ENCODE results near the gene ZRANB1.
A peak's percentile ranks its signal among the peaks of the same experiment; 100 is the strongest.
"Not testable (repeated sequence)": the region's sequence is repeated elsewhere in the genome, so short reads cannot be mapped to it uniquely, and the experiment has no call there.

ZRANB1 gene

DNA sequence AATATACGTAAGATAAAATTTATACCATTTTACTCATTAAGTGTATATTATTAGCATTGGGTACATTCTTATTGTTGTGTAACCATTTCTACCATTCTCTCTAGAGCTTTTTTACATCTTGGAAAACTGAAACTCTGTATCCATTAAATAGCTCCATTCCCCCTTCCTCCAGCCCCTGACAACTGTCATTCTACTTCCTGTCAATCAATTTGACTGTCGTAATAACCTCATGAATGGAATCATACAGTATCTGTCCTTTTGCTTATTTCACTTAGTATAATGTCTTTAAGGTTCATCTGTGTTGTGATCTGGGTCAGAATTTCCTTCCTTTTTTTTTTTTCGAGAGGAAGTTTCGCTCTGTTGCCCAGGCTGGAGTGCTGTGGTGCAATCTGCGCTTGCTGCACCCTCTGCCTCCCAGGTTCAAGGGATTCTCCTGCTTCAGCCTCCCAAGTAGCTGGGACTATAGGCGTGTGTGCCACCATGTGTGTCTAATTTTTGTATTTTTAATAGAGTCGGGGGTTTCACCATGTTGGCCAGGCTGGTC lies 15.6 kb downstream of the ZRANB1 start:
- Histone ChIP-seq H3K4me3 (no peak overlapping the region), H3K27ac (no peak overlapping the region)

DNA sequence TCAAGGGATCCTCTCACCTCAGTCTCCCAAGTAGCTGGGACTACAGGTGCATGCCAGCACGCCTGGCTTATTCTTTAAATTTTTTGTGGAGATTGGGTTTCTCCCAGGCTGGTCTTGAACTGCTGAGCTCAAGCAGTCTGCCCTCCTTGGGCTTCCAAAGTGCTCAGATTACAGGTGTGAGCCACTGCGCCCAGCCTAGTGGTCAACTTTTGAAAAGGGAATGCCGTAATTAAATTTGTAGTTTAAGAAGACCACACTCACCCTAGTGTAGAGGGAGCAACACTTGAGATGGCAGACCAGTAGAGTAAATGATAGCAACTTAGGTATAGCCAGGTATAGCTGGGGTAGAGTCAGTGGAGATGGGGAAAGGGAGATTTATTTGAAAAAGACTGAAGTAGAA lies 17.6 kb downstream of the ZRANB1 start:
- Histone ChIP-seq H3K4me3 (no peak overlapping the region), H3K27ac (no peak overlapping the region)

GRCh38 chr10:124961248-124961570 lies 19.3 kb downstream of the ZRANB1 start:
- no peak overlapping the region for H3K27ac ChIP-seq

DNA sequence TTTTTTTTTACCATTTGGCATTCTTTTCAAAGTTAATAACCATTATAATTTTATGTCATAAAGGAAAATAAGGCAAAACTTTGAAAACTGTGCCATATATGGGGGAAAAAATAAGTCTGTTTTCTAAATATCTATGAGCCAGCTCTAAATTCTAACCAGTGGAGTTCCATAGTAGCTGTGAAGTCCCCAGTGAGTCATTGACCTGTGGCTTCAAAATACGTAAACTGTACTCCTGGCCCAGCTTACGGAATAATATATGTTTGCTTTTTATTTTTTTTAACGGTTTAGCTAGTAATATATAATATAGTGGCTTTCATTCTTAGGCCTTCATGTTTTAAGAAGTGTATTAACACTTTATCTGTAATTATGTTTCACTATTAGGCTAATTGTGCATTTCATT lies 20.5 kb downstream of the ZRANB1 start:
- no peak overlapping the region for H3K4me3 ChIP-seq
- H3K27ac ChIP-seq, result no peak overlapping the region

More at GRCh38 chr10:124961248-124961570, 19.3 kb downstream of the ZRANB1 start:
- no peak overlapping the region for H3K4me3 ChIP-seq

GRCh38 chr10:124963866-124964720 lies 22.2 kb downstream of the ZRANB1 start:
- Histone ChIP-seq H3K4me3 (no peak overlapping the region), H3K27ac (no peak overlapping the region)

DNA sequence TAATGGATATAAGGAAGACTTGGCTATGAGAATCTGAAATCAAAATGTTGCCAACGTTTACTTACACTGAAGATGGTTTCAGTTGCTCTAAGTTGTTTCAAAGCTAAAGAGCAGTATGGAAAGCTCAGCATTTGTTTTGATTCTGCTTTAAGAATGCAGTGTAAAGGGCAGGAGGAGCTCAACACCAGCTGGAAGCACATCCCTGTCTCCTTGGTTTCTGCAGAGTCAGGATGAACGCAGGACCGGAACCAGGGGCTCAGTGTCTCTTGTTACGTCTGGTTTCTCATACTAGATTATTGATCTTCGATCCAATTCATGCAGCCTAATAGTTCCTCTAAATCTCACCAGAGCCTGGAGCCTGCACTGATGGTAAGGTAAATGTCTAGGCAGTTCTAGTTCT lies 24.1 kb downstream of the ZRANB1 start:
- Histone ChIP-seq H3K4me3 (no peak overlapping the region), H3K27ac (no peak overlapping the region)

DNA sequence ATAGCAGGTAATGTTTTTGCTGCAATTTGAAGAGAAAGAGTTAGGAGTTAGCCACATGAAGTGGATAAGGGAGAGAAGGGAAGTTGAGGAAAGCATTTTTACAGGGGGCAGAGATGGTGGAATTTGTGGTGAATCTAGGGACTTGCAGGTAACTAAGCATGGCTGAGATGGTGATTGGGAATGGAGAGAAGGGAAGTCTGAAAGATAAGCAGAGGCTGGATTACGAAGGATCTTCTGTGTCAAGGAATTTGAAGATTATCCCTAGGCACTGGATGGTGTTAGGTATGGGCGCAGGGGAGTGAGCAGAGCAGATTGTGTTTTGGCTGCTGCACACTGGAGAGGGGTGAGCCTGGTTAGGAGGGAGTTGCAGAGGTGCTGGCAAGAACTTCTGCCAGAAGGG lies 25.3 kb downstream of the ZRANB1 start:
- Histone ChIP-seq H3K27ac (no peak overlapping the region), H3K4me3 (no peak overlapping the region)

DNA sequence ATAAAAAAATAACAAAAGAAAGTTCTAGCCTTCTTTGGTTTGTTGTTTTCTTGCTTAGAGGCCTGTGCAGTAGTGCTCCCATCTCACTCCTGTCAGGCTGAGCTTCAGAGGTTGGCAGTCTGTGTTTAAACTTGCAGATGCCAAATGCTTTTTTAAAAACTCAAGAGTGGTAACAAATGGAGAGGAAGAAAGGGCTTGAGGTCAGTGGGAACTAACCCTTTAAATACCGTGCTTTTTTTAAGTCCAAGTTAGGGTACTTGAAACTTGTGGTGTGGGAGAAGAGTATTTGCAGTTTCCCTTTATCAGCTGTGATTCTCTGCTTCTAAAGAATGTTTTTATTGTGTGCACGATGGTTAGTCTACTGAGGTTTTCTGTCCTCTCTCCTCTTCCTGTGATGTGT lies 29.4 kb downstream of the ZRANB1 start:
- H3K27ac ChIP-seq, result no peak overlapping the region

DNA sequence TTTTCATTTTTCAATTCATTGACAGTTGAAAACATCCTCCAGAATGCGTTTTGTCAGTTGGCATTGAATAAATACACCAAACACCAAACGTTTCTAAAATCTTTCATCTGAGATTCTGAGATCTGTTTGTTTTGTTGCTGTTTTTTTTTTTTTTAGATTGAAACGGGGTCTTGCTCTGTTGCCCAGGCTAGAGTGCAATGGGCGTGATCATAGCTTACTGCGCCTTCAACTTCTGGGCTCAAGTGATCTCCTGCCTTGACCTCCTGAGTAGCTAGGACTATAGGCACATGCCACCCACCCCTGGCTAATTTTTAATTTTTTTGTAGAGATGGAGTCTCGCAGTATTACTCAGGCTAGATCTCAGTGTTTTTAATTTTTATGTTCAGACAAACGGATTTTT lies 30.7 kb downstream of the ZRANB1 start:
- Histone ChIP-seq H3K27ac (no peak overlapping the region), H3K4me3 (no peak overlapping the region)

More for the DNA sequence above, 29.4 kb downstream of the ZRANB1 start:
- no peak overlapping the region for H3K4me3 ChIP-seq

DNA sequence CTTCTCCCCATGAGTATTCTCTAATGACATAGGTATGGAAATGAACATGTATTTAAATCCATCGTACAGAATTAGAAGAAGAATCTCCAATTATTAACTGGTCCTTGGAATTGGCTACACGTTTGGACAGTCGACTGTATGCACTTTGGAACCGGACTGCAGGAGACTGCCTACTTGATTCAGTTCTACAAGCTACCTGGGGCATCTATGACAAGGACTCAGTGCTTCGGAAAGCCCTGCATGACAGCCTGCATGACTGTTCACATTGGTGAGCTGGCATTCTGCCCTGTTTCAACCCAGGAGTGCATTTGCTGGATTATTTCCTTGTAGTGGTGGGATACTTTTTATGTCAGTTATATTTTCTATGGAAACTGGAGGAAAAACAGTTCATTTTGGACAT lies 32.2 kb downstream of the ZRANB1 start:
- H3K4me3 ChIP-seq, result no peak overlapping the region
- H3K27ac ChIP-seq, result no peak overlapping the region

- no peak overlapping the region for H3K27ac ChIP-seq
- H3K4me3 ChIP-seq, result no peak overlapping the region
Observed at GRCh38 chr10:124975977-124976514, 34.1 kb downstream of the ZRANB1 start.

DNA sequence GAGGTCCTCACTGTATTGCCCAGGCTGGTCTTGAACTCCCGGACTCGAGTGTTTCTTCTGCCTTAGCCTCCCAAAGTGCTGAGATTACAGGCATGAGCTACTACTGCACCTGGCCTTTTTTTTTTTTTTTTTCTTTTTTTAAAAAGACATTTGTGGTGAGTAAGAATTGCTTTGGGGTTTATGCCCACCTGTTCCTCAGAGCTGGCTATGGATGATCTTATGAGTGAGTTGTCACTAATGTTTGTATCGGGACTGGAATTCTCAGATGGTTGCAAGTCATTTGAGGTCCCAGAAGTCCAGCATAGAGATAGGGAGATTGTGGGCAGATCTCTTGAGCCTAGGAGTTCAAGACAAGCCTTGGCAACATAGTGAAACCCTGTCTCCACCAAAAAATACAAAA lies 35.2 kb downstream of the ZRANB1 start:
- H3K4me3 ChIP-seq, result no peak overlapping the region

DNA sequence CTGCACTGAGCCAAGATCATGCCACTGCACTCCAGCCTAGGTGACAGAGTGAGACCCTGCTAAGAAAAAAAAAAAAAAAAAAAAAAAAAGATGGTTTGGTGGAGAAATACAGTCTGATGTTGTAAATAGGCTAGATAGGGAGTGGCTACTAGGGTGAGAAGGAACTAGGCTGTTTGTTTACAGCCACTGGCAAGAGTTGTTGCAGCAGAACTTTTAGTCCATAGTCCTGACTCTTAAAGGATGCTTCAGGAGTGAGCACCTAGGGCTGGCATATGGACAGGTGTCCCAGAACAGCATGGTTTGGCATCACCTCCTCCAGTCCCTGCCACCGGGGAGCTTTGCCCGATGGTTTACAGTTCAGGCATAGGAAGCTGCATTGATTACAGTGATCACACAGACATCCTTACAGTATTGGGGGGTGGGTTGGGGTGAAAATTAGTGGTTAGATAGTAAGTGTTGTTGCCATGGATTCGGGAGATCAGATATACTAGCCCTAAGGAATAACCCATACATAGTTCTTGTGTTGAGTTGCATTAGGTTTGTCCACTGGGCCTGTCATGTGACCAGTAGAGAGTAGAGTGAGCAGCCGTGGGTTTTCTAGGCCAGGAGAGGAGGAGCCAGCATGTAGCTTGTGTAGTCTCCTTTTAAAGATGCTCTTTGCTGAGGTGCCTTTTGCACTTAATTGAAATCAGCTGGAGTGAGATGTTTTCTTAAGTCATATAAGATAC lies 35.9 kb downstream of the ZRANB1 start:
- no peak overlapping the region for H3K27ac ChIP-seq
- H3K4me3 ChIP-seq, result no peak overlapping the region

More for the DNA sequence above, 35.2 kb downstream of the ZRANB1 start:
- no peak overlapping the region for H3K27ac ChIP-seq

GRCh38 chr10:124978376-124978725 lies 36.4 kb downstream of the ZRANB1 start:
- Histone ChIP-seq H3K27ac (no peak overlapping the region), H3K4me3 (no peak overlapping the region)

GRCh38 chr10:124983321-124983720 lies 41.4 kb downstream of the ZRANB1 start:
- no peak overlapping the region for H3K4me3 ChIP-seq
- peak overlapping the region in 1 of 21 experiments; percentile 20 for H3K27ac ChIP-seq

GRCh38 chr10:124984376-124984775 lies 42.5 kb downstream of the ZRANB1 start:
- Histone ChIP-seq H3K27ac (no peak overlapping the region), H3K4me3 (no peak overlapping the region)

DNA sequence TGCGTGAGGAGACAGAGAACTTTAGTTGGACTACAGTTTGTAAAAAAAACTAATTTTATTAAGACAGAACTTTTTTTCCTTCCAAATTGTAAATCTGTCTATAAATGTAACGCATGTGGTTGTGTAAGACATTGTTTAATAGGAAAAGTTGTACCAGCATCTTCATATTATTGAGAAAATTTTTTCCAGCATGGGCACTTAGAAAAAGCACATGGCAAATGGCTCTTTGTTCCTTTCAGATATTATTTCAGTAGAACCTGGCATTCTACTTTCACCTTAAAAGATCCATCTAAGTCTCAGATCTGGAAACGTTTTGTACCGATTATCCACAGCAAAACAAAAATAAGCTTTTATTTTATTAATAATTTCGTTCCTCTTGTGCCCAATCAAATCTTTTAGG lies 43.2 kb downstream of the ZRANB1 start:
- no peak overlapping the region for H3K27ac ChIP-seq
- no peak overlapping the region for H3K4me3 ChIP-seq

- H3K27ac ChIP-seq, result no peak overlapping the region
Observed at GRCh38 chr10:124987788-124988187, 45.9 kb downstream of the ZRANB1 start.

DNA sequence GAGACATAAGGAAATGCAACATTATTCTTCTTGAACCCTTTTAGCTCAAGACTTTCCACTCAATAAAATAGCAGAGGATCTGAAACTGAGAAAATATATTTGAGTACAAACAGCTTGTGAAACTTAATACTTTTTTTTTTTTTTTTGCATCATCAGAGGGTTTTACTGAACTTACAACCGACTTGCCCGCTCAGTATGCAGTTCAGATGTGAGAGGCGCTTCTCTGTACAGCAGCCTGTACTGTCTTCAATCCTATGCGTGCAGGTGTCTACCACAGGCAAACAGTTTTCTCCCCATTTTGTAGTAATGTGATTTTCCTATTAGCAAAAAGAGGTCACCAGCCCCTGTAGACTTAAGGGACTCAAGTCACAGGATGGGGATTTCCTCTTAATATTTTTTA lies 46.8 kb downstream of the ZRANB1 start:
- H3K4me3 ChIP-seq, H3K27ac ChIP-seq: not testable (repeated sequence)

More at GRCh38 chr10:124987788-124988187, 45.9 kb downstream of the ZRANB1 start:
- H3K4me3 ChIP-seq, result no peak overlapping the region

DNA sequence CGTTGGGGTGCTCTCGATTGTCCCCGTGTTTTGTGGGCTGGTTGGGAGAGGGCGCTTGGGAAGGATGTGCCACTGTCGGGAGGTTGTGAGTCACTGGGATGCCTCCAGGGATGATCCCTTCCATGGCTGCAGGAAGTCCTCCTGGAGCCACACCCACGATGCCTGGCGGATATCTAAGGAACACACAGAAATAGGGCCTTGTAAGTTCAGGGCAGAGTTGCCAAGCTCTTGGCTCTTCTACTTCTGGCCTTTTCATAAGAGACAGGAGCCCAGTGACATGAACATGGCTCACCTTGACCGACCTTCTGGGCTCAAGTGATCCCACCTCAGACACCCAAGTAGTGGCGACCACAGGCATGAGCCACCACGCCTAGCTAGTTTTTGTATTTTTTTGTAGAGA lies 47.6 kb downstream of the ZRANB1 start:
- Histone ChIP-seq H3K4me3 (no peak overlapping the region), H3K27ac (peak overlapping the region in 3 of 21 experiments; percentile 5 to 38 (median 7))
